Measurements from ENCODE around the gene ESRRB.

GRCh38 chr14:76394569-76394968 lies 18.6 kb downstream of the ESRRB start:
- TF ChIP-seq POLR2A (IDR thresholded peaks at IDR 0.05), result no peak
- TF ChIP-seq CTCF (IDR thresholded peaks at IDR 0.05), result no peak

Measured in heart left ventricle (tissue), 13 donors.